DOHH2 (cell line): ENCODE results near the gene NUCKS1.

Experiments
- H3F3A ChIP-seq: fragments of 200-600 bp; sonication (generic), shearing (Covaris generic); 2 replicates; pipeline ENCODE4 v1.6.0; 2016; ENCODE audit warnings: antibody characterized with exemption, mild to moderate bottlenecking; ENCODE audit not compliant: control insufficient read depth, insufficient read depth
- H3K27ac ChIP-seq: fragments of 200-600 bp; sonication (generic); 2 replicates; pipeline ENCODE4 v1.5.1; 2014; ENCODE audit warnings: low read depth, mild to moderate bottlenecking, low read length, moderate library complexity
- H3K27me3 ChIP-seq: fragments of 200-600 bp; sonication (generic); 2 replicates; pipeline ENCODE4 v1.6.1; 2014; ENCODE audit warnings: mild to moderate bottlenecking, low read length, mixed read lengths; ENCODE audit not compliant: control insufficient read depth
- H3K36me3 ChIP-seq: fragments of 200-600 bp; sonication (generic); 2 replicates; pipeline ENCODE4 v1.6.1; 2014; ENCODE audit warnings: mild to moderate bottlenecking, low read length, moderate library complexity, mixed read lengths; ENCODE audit not compliant: control insufficient read depth
- H3K4me1 ChIP-seq: fragments of 200-600 bp; sonication (generic); 2 replicates; pipeline ENCODE4 v1.6.1; 2014; ENCODE audit warnings: mild to moderate bottlenecking, low read length, mixed read lengths; ENCODE audit not compliant: control insufficient read depth
- H3K4me2 ChIP-seq: fragments of 200-600 bp; sonication (generic); 2 replicates; pipeline ENCODE4 v1.6.0; 2014; ENCODE audit warnings: mild to moderate bottlenecking, low read length, moderate library complexity
- H3K4me3 ChIP-seq: fragments of 200-600 bp; sonication (generic); 2 replicates; pipeline ENCODE4 v1.5.1; 2014; ENCODE audit warnings: mild to moderate bottlenecking, low read length, mixed read lengths
- H3K79me2 ChIP-seq: fragments of 200-600 bp; sonication (generic); 2 replicates; pipeline ENCODE4 v1.6.1; 2014; ENCODE audit warnings: mild to moderate bottlenecking, low read length, mixed read lengths; ENCODE audit not compliant: control insufficient read depth
- H3K9me2 ChIP-seq: fragments of 200-600 bp; sonication (generic); replicated peaks from 2 replicates; pipeline ENCODE4 v1.6.1; 2014; ENCODE audit warnings: mild to moderate bottlenecking, low read length, mixed read lengths; ENCODE audit not compliant: control insufficient read depth
- H3K9me3 ChIP-seq: fragments of 200-600 bp; sonication (generic); 2 replicates; pipeline ENCODE4 v1.6.1; 2014; ENCODE audit warnings: antibody characterized with exemption, low read length, mixed read lengths; ENCODE audit not compliant: control insufficient read depth, insufficient read depth
- H4K20me1 ChIP-seq: fragments of 200-600 bp; sonication (generic); 2 replicates; pipeline ENCODE4 v1.6.0; 2014; ENCODE audit warnings: low read depth, mild to moderate bottlenecking, antibody characterized with exemption, low read length, moderate library complexity; ENCODE audit not compliant: control insufficient read depth, insufficient read depth
- CTCF ChIP-seq: fragments of 200-600 bp; sonication (generic); IDR thresholded peaks from one replicate; pipeline ENCODE4 v1.5.1; 2014; ENCODE audit warnings: antibody characterized with exemption, mild to moderate bottlenecking, low read depth, low read length; ENCODE audit not compliant: poor library complexity, severe bottlenecking
- EZH2phosphoT487 ChIP-seq: fragments of 200-600 bp; sonication (generic); IDR thresholded peaks from 2 replicates; pipeline ENCODE4 v1.6.1; 2017; ENCODE audit warnings: borderline replicate concordance, mild to moderate bottlenecking, antibody characterized with exemption, low read length, moderate library complexity, mixed read lengths

Gene NUCKS1

GRCh38 chr1:205744403-205744802 lies 5.6 kb downstream of the NUCKS1 start:
- H3K4me1 ChIP-seq, result peaks cover 73% of the 10 kb centered on the region
- H3K4me2 ChIP-seq, result peak overlapping the region; percentile 60
- peaks cover 64% of the 10 kb centered on the region for H4K20me1 ChIP-seq
- H3K79me2 ChIP-seq, result peaks cover 100% of the 10 kb centered on the region
- H3K9me2 ChIP-seq, result no peaks in the 10 kb centered on the region
- no peaks in the 10 kb centered on the region for H3K9me3 ChIP-seq
- peaks cover 43% of the 10 kb centered on the region for H3F3A ChIP-seq
- H3K4me3 ChIP-seq, result peak overlapping the region; percentile 48
- TF ChIP-seq CTCF, result no peak
- TF ChIP-seq EZH2phosphoT487, result no peak
- peaks cover 80% of the 10 kb centered on the region for H3K36me3 ChIP-seq
- H3K27ac ChIP-seq, result peak overlapping the region; percentile 49; the same call in 1 of the 2 replicates
- no peaks in the 10 kb centered on the region for H3K27me3 ChIP-seq

GRCh38 chr1:205743977-205744376 lies 6.0 kb downstream of the NUCKS1 start:
- Histone ChIP-seq H3K9me2 (no peaks in the 10 kb centered on the region), H3K27me3 (no peaks in the 10 kb centered on the region), H3K4me3 (peak overlapping the region; percentile 48), H3K79me2 (peaks cover 100% of the 10 kb centered on the region), H3K4me1 (peaks cover 73% of the 10 kb centered on the region), H4K20me1 (peaks cover 63% of the 10 kb centered on the region), H3K9me3 (no peaks in the 10 kb centered on the region), H3K36me3 (peaks cover 82% of the 10 kb centered on the region), H3K4me2 (peak overlapping the region; percentile 60), H3K27ac (peak overlapping the region; percentile 49; the same call in 1 of the 2 replicates), H3F3A (peaks cover 43% of the 10 kb centered on the region)
- TF ChIP-seq EZH2phosphoT487, result no peak
- TF ChIP-seq CTCF, result no peak

- peaks cover 59% of the 10 kb centered on the region for H3K4me1 ChIP-seq
- H3K27me3 ChIP-seq, result no peaks in the 10 kb centered on the region
- peak overlapping the region; percentile 33 for H3K4me3 ChIP-seq
- peaks cover 72% of the 10 kb centered on the region for H3K36me3 ChIP-seq
- H3K79me2 ChIP-seq, result peaks cover 100% of the 10 kb centered on the region
- no peak for TF ChIP-seq EZH2phosphoT487
- no peak for TF ChIP-seq CTCF
- H3K27ac ChIP-seq, result peak overlapping the region; percentile 49
- no peaks in the 10 kb centered on the region for H3K9me2 ChIP-seq
- peaks cover 30% of the 10 kb centered on the region for H3F3A ChIP-seq
- H3K9me3 ChIP-seq, result no peaks in the 10 kb centered on the region
- peak overlapping the region; percentile 60 for H3K4me2 ChIP-seq
- H4K20me1 ChIP-seq, result peaks cover 45% of the 10 kb centered on the region
Observed at GRCh38 chr1:205741681-205742080, 8.3 kb downstream of the NUCKS1 start.
